ACC112 (cell line): ENCODE results near the gene TMEM236.

Experiments
- H2AFZ ChIP-seq: fragments of 200-600 bp; sonication (generic); one replicate; pipeline ENCODE4 v1.6.0; 2017; ENCODE audit warnings: antibody characterized with exemption, low read length; ENCODE audit not compliant: unreplicated experiment
- H3K27ac ChIP-seq: fragments of 200-600 bp; sonication (generic); 2 replicates; pipeline ENCODE4 v1.5.1; 2014; ENCODE audit warnings: low read depth, mild to moderate bottlenecking, antibody characterized with exemption, low read length, moderate library complexity
- H3K27me3 ChIP-seq: fragments of 200-600 bp; sonication (generic); 2 replicates; pipeline ENCODE4 v1.6.1; 2014; ENCODE audit warnings: mild to moderate bottlenecking, antibody characterized with exemption, low read length, moderate library complexity, mixed read lengths; ENCODE audit not compliant: insufficient read depth
- H3K36me3 ChIP-seq: fragments of 200-600 bp; sonication (generic); 2 replicates; pipeline ENCODE4 v1.6.1; 2016; ENCODE audit warnings: mild to moderate bottlenecking, antibody characterized with exemption, low read length, moderate library complexity, mixed read lengths; ENCODE audit not compliant: insufficient read depth
- H3K4me1 ChIP-seq: fragments of 200-600 bp; sonication (generic); one replicate; pipeline ENCODE4 v1.6.1; 2016; ENCODE audit warnings: low read length, mixed read lengths; ENCODE audit not compliant: insufficient read depth, unreplicated experiment, control insufficient read depth
- H3K4me3 ChIP-seq: fragments of 200-600 bp; sonication (generic); 2 replicates; pipeline ENCODE4 v1.5.1; 2014; ENCODE audit warnings: mild to moderate bottlenecking, low read depth, low read length
- H3K79me2 ChIP-seq: fragments of 200-600 bp; sonication (generic); one replicate; pipeline ENCODE4 v1.6.0; 2016; ENCODE audit warnings: low read length; ENCODE audit not compliant: control insufficient read depth, unreplicated experiment, insufficient read depth

Gene TMEM236

GRCh38 chr10:17725703-17726102 is 26.3 kb upstream of the TMEM236 start:
- H3K4me3 ChIP-seq = no peak overlapping the region
- no peaks in the 10 kb centered on the region for H3K79me2 ChIP-seq

GRCh38 chr10:17729630-17730029 is 22.4 kb upstream of the TMEM236 start:
- no peak overlapping the region for H3K27ac ChIP-seq
- no peaks in the 10 kb centered on the region for H3K79me2 ChIP-seq
- no peak overlapping the region for H2AFZ ChIP-seq
- no peaks in the 10 kb centered on the region for H3K4me1 ChIP-seq
- no peaks in the 10 kb centered on the region for H3K27me3 ChIP-seq
- H3K4me3 ChIP-seq = no peak overlapping the region
- no peaks in the 10 kb centered on the region for H3K36me3 ChIP-seq

More at GRCh38 chr10:17725703-17726102, 26.3 kb upstream of the TMEM236 start:
- H3K36me3 ChIP-seq = no peaks in the 10 kb centered on the region
- H2AFZ ChIP-seq = no peak overlapping the region
- H3K27ac ChIP-seq = no peak overlapping the region
- H3K27me3 ChIP-seq = no peaks in the 10 kb centered on the region
- no peaks in the 10 kb centered on the region for H3K4me1 ChIP-seq

GRCh38 chr10:17730667-17731066 is 21.3 kb upstream of the TMEM236 start:
- Histone ChIP-seq H3K36me3 (no peaks in the 10 kb centered on the region), H3K4me1 (no peaks in the 10 kb centered on the region), H2AFZ (no peak overlapping the region), H3K4me3 (no peak overlapping the region), H3K79me2 (no peaks in the 10 kb centered on the region), H3K27ac (no peak overlapping the region), H3K27me3 (no peaks in the 10 kb centered on the region)

GRCh38 chr10:17731331-17732020 is 20.5 kb upstream of the TMEM236 start:
- Histone ChIP-seq H3K27ac (no peak overlapping the region), H3K36me3 (no peaks in the 10 kb centered on the region), H3K4me1 (no peaks in the 10 kb centered on the region), H3K79me2 (no peaks in the 10 kb centered on the region), H3K4me3 (no peak overlapping the region), H3K27me3 (no peaks in the 10 kb centered on the region), H2AFZ (no peak overlapping the region)

- Histone ChIP-seq H2AFZ (no peak overlapping the region), H3K27ac (no peak overlapping the region), H3K36me3 (no peaks in the 10 kb centered on the region), H3K27me3 (no peaks in the 10 kb centered on the region), H3K4me3 (no peak overlapping the region), H3K4me1 (no peaks in the 10 kb centered on the region), H3K79me2 (no peaks in the 10 kb centered on the region)
These were observed 18.4 kb upstream of the TMEM236 start for GRCh38 chr10:17733620-17734019.

GRCh38 chr10:17734432-17735080 is 17.4 kb upstream of the TMEM236 start:
- no peak overlapping the region for H2AFZ ChIP-seq
- H3K36me3 ChIP-seq = no peaks in the 10 kb centered on the region
- H3K4me1 ChIP-seq = no peaks in the 10 kb centered on the region
- no peak overlapping the region for H3K4me3 ChIP-seq
- no peak overlapping the region for H3K27ac ChIP-seq
- H3K79me2 ChIP-seq = no peaks in the 10 kb centered on the region
- no peaks in the 10 kb centered on the region for H3K27me3 ChIP-seq

- H3K27ac ChIP-seq = no peak overlapping the region
- H2AFZ ChIP-seq = no peak overlapping the region
- H3K79me2 ChIP-seq = no peaks in the 10 kb centered on the region
These were observed 16.6 kb upstream of the TMEM236 start for GRCh38 chr10:17735166-17735941.

GRCh38 chr10:17736223-17736622 is 15.8 kb upstream of the TMEM236 start:
- H3K27me3 ChIP-seq = no peaks in the 10 kb centered on the region
- no peak overlapping the region for H2AFZ ChIP-seq
- no peaks in the 10 kb centered on the region for H3K36me3 ChIP-seq
- H3K4me3 ChIP-seq = no peak overlapping the region
- no peak overlapping the region for H3K27ac ChIP-seq
- H3K79me2 ChIP-seq = no peaks in the 10 kb centered on the region
- H3K4me1 ChIP-seq = no peaks in the 10 kb centered on the region

More at GRCh38 chr10:17735166-17735941, 16.6 kb upstream of the TMEM236 start:
- Histone ChIP-seq H3K4me1 (no peaks in the 10 kb centered on the region), H3K36me3 (no peaks in the 10 kb centered on the region), H3K27me3 (no peaks in the 10 kb centered on the region), H3K4me3 (no peak overlapping the region)

GRCh38 chr10:17737027-17737965 is 14.7 kb upstream of the TMEM236 start:
- Histone ChIP-seq H3K36me3 (no peaks in the 10 kb centered on the region), H3K79me2 (no peaks in the 10 kb centered on the region), H3K4me1 (no peaks in the 10 kb centered on the region), H3K27me3 (no peaks in the 10 kb centered on the region), H3K27ac (no peak overlapping the region), H2AFZ (no peak overlapping the region), H3K4me3 (no peak overlapping the region)

- Histone ChIP-seq H3K27me3 (no peaks in the 10 kb centered on the region), H3K79me2 (no peaks in the 10 kb centered on the region), H3K36me3 (no peaks in the 10 kb centered on the region), H3K4me3 (no peak overlapping the region), H2AFZ (no peak overlapping the region), H3K4me1 (no peaks in the 10 kb centered on the region), H3K27ac (no peak overlapping the region)
These were observed 11.3 kb upstream of the TMEM236 start for GRCh38 chr10:17740668-17741067.
